AG10803 (cell line): ENCODE data around the gene OPRD1.

ENCODE experiments used
- DNase-seq: peaks from one replicate; pipeline ENCODE4 v3.0.0; 2010; ENCODE audit warnings: low read depth
- H3K4me3 ChIP-seq: 2 replicates; pipeline ENCODE4 v1.5.1; 2011; ENCODE audit warnings: mild to moderate bottlenecking, low read length, control low read depth
- TF ChIP-seq, protein P1 (sequence below): conservative IDR thresholded peaks from 2 replicates; pipeline ENCODE4 v1.5.1; 2011; ENCODE audit warnings: mild to moderate bottlenecking, low read length, control low read depth, inconsistent platforms

OPRD1 gene

GRCh38 chr1:28803662-28804061, 8.3 kb upstream of the OPRD1 start:
- no peak for DNase-seq
- H3K4me3 ChIP-seq, result no peak overlapping the region
- TF ChIP-seq, protein P1, sequence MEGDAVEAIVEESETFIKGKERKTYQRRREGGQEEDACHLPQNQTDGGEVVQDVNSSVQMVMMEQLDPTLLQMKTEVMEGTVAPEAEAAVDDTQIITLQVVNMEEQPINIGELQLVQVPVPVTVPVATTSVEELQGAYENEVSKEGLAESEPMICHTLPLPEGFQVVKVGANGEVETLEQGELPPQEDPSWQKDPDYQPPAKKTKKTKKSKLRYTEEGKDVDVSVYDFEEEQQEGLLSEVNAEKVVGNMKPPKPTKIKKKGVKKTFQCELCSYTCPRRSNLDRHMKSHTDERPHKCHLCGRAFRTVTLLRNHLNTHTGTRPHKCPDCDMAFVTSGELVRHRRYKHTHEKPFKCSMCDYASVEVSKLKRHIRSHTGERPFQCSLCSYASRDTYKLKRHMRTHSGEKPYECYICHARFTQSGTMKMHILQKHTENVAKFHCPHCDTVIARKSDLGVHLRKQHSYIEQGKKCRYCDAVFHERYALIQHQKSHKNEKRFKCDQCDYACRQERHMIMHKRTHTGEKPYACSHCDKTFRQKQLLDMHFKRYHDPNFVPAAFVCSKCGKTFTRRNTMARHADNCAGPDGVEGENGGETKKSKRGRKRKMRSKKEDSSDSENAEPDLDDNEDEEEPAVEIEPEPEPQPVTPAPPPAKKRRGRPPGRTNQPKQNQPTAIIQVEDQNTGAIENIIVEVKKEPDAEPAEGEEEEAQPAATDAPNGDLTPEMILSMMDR, result no peak

- no peak overlapping the region for H3K4me3 ChIP-seq
- TF ChIP-seq, protein P1, result no peak
- no peak for DNase-seq
Measured at GRCh38 chr1:28804071-28804470, 7.9 kb upstream of the OPRD1 start.

DNA sequence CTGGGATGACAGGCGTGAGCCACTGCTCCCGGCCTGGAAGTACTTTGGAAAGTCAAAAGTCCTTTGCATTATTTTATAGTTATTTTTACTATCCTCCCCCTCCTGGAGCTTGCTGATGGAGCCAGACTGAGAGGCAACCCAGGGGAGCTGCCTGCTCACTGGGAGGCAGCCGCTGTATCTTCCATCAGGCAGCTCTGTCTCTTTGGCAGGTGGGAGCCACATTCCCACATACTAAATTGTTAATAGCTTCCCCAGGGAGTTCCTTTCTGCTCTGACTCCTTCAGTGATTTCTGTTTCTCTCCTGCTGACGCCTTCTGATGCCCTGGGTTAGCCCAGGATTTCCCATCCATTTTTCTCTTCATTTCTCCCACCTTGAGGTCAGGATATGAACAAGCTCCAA, 4.9 kb upstream of the OPRD1 start:
- TF ChIP-seq, protein P1, result no peak
- H3K4me3 ChIP-seq, result no peak overlapping the region
- DNase-seq, result no peak

- TF ChIP-seq, protein P1, result no peak
- no peak for DNase-seq
- H3K4me3 ChIP-seq, result no peak overlapping the region
Measured at GRCh38 chr1:28807986-28808385, 4.0 kb upstream of the OPRD1 start.

DNA sequence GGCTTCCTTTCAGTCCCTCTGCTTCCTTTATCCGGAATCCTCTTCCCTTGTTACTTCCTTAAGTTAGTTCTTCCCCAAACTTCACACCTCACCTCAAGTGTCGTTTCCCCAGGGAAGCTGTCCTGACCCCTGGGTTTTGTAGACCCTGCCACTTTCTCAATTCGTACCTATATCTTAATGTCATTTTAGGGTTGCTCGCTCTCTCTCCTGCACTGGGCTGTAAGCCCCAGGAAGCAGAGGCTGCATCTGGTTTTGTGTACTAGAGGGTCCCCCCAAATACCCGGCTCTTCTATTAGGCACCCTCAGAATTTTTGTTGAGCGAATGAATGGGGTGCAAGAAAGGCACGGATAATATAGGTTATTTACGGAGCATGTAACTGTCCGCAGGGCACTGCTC, 603 bp upstream of the OPRD1 start:
- DNase-seq, result no peak
- TF ChIP-seq, protein P1, result no peak
- no peak overlapping the region for H3K4me3 ChIP-seq

DNA sequence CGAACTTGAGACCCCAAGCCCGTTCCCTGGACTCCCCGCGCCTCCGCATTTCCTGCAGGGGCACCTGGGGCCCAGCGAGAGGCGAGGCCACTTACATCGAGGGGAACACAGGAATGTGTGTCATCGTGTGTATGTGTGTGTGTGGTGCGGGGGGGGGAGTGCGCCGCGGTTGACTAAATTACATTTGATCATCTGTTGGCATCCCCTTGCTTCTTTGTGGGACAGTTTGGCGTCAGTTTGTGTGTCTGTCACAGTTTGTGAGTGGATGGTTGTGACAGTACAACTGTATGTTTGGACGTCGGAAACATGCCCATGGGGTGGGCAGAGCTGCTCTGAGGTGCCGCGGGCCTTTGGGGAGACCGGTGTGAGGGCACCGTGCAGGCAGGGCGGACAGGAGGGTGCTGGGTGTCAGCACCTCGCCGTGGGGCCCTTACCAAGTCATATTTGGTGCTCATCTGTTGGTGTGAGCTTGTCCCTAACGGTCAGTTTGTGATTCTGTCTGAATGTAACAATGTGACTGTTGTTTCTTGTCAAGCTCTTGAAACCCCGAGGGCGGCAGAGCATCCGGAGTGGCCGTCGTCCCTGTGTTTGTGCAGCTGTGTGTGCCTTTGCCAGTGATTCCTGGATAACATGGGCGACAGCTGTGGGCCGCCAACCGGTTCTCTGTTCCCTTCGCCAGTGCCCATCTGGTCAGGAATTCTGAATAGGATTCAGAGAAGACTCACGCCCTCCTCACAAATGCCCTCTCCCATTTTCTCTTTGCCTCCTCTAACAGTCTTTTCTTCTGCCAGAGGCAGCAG, 899 bp downstream of the OPRD1 start:
- TF ChIP-seq, protein P1, result no peak
- H3K4me3 ChIP-seq, result no peak overlapping the region

DNA sequence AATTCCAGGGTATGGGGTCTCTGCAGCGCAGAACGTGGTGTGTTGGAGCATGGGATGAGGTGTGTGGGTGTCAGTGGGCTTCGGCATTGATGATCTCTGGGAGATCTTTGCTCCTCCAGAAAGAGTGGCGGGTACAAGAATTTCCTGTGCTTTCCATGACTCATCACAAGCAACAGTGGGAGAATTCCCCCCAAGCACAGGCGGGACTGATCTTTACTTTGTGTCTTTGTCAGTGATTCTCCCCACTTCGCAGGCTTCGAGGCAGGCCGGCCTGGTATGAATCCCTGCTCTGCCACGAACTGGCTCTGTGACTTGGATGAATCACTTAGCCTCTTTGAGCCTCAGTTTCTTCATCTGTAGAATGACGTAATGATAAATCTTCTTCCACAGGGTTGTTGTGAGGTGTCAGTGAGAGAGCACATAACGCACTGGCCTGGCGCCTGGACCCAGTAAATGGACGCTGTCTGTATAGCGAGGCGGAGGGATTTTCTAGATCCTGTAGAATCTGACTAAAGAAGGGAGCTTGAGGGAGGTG, 2.0 kb downstream of the OPRD1 start:
- TF ChIP-seq, protein P1, result no peak
- no peak for DNase-seq
- H3K4me3 ChIP-seq, result no peak overlapping the region

More for the DNA sequence above, 899 bp downstream of the OPRD1 start:
- DNase-seq, result no peak
